Lower lobe of right lung (tissue), 2 donors: ENCODE data around the gene SCLY. TPM values are rescaled to one million over a fixed set of nuclear protein-coding genes. Genes with fewer than 3 reads are reported as not detected.

Source experiments
- ATAC-seq, 2 donors: fragments of 200-7000 bp; cut with Tn5 transposase; one replicate each; pipeline ENCODE4 v1.9.1; 2020 to 2022; ENCODE audit warnings: mild to moderate bottlenecking in 2 of 2, moderate library complexity in 2 of 2
- DNase-seq: peaks from one replicate; pipeline ENCODE4 v3.0.0-alpha.2; 2020
- H3K27ac ChIP-seq: fragments of 200-600 bp; one replicate; pipeline ENCODE4 v1.8.0; 2022
- H3K27me3 ChIP-seq: fragments of 200-600 bp; one replicate; pipeline ENCODE4 v1.8.0; 2022; ENCODE audit warnings: low read depth
- H3K36me3 ChIP-seq: fragments of 200-600 bp; one replicate; pipeline ENCODE4 v1.8.0; 2022; ENCODE audit warnings: mild to moderate bottlenecking
- H3K4me1 ChIP-seq: fragments of 200-600 bp; one replicate; pipeline ENCODE4 v1.8.0; 2022
- H3K4me3 ChIP-seq: fragments of 200-600 bp; one replicate; pipeline ENCODE4 v1.8.0; 2022; ENCODE audit warnings: mild to moderate bottlenecking
- H3K9me3 ChIP-seq: fragments of 200-600 bp; one replicate; pipeline ENCODE4 v1.8.0; 2022
- intact Hi-C: fragments of 100-400 bp; cut with DNase I; formaldehyde crosslinking; loops from one replicate; pipeline ENCODE4 v1.11.0; 2022
- total RNA-seq: library from RNA; stranded (reverse); fragmentation: NEBNext Ultra II Directional; extraction: Animal tissue kit (Norgen Biotek cat#: 25700); gene quantifications from one replicate; pipeline ENCODE4 v1.2.1, GENCODE V29; 2021
- TF ChIP-seq, protein P1 (sequence below): fragments of 200-600 bp; IDR thresholded peaks from one replicate; pipeline ENCODE4 v1.8.0; 2022; ENCODE audit warnings: antibody characterized with exemption, mild to moderate bottlenecking
- donor health status: DM: no; HTN: yes; CAD: no; lungs with severe emphysema.

SCLY gene
- total RNA-seq, 1 donor from 2014 or later: 12.4 TPM

DNA sequence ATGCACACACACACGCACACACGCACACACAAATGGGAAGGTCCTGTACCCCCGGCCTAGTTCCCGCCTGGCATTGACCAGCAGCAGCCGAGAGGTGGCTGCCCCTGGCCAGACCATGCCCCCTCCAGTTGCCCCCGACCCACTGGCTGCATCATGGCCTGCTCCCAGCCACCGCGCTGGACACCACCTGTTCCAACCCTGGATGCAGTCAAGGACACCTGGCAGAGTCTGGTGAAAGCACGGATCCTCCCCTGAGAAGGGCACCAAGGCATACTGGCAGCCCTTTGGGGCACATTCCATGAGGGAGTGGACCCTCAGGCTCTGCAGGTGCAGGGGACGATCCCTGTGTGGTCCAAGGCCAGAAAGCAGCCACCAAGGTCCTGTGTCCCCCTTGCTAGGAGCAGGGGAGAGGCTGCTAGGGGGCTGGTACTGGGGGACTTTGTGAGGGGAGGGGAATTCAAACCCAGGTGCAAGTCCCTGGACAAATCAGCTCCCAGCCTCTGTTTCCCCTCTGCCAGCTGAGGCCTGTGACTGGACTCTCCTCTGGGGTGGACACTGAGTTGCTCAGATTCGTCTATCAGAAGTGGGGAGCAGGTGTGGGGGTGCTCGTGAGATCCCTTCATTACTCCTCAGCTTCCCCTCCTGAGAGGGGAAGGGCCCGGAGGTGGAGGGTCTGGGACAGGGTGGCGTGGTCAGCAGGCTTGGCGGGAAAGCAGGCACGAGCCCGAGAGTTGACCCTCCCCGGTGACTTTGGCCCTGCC is 42.8 kb downstream of the SCLY start:
- Histone ChIP-seq H3K4me3 (no peak overlapping the region), H3K27me3 (no peaks in the 10 kb centered on the region), H3K4me1 (peaks cover 20% of the 10 kb centered on the region), H3K36me3 (no peaks in the 10 kb centered on the region), H3K9me3 (no peaks in the 10 kb centered on the region), H3K27ac (no peak overlapping the region)
- no peak for DNase-seq
- TF ChIP-seq, protein P1, sequence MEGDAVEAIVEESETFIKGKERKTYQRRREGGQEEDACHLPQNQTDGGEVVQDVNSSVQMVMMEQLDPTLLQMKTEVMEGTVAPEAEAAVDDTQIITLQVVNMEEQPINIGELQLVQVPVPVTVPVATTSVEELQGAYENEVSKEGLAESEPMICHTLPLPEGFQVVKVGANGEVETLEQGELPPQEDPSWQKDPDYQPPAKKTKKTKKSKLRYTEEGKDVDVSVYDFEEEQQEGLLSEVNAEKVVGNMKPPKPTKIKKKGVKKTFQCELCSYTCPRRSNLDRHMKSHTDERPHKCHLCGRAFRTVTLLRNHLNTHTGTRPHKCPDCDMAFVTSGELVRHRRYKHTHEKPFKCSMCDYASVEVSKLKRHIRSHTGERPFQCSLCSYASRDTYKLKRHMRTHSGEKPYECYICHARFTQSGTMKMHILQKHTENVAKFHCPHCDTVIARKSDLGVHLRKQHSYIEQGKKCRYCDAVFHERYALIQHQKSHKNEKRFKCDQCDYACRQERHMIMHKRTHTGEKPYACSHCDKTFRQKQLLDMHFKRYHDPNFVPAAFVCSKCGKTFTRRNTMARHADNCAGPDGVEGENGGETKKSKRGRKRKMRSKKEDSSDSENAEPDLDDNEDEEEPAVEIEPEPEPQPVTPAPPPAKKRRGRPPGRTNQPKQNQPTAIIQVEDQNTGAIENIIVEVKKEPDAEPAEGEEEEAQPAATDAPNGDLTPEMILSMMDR: no peak
- intact Hi-C loops: no loop called here
- no peak for ATAC-seq

DNA sequence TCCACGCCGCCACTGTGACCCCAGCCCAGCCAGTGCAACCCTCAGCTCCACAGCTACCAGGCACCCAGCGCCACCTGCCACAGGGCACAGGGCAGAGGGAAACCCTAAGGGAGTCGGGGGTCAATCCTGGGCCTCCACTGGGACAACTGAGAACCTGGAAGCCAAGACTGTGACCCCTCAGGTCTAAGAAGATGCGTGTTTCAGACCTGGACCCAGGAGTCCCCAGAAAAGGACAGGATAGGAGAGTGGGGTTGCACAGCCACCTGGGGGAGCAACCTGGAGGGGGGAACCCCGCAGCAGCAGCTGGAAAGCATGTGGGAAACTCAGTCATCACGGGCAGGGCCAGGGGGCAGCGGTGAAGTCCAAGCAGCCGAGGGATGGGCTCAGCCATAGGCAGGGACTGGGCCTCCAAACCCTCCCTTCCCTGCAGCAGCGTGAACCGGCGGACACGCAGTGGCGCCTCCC is 43.5 kb downstream of the SCLY start:
- no peak overlapping the region for H3K4me3 ChIP-seq
- no peak for ATAC-seq
- no peak overlapping the region for H3K27ac ChIP-seq
- intact Hi-C loops: no loop called here
- H3K9me3 ChIP-seq: no peaks in the 10 kb centered on the region
- DNase-seq: no peak
- no peaks in the 10 kb centered on the region for H3K36me3 ChIP-seq
- TF ChIP-seq, protein P1: no peak
- peaks cover 19% of the 10 kb centered on the region for H3K4me1 ChIP-seq
- no peaks in the 10 kb centered on the region for H3K27me3 ChIP-seq

DNA sequence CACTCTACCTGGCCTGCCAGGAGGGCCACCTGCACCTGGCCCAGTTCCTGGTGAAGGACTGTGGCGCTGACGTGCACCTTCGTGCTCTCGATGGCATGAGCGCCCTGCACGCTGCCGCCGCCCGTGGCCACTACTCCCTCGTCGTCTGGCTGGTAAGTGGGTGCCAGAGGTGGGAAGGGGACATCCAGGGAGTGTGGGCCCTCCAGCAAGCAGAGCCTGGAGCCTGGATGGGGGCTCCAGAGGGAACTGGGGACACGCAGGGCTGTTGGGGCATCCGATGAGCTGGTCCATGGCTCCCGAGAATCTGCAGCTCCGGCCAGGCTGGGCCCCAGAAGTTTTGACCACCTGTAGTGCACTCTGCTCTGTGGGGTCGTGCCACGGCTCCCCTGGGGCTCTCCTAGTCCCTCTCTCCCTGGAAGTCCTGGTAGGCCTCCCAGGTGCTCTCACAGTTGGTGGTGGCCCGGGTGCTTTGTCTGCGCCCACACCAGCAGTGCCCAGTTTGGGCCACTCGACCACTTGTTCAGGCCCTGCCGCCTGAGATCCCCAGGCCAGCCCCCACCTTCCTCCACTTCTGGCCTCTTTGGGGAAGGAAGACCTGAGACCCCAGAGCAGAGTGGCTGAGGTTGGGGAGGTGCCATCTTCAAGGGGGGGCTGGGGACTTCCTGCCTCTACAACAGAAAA is 44.0 kb downstream of the SCLY start:
- no peak for DNase-seq
- H3K36me3 ChIP-seq: no peaks in the 10 kb centered on the region
- no peak overlapping the region for H3K4me3 ChIP-seq
- H3K9me3 ChIP-seq: no peaks in the 10 kb centered on the region
- H3K27ac ChIP-seq: no peak overlapping the region
- peaks cover 13% of the 10 kb centered on the region for H3K4me1 ChIP-seq
- no peak for ATAC-seq
- TF ChIP-seq, protein P1: no peak
- H3K27me3 ChIP-seq: no peaks in the 10 kb centered on the region
- intact Hi-C loops: no loop called here

DNA sequence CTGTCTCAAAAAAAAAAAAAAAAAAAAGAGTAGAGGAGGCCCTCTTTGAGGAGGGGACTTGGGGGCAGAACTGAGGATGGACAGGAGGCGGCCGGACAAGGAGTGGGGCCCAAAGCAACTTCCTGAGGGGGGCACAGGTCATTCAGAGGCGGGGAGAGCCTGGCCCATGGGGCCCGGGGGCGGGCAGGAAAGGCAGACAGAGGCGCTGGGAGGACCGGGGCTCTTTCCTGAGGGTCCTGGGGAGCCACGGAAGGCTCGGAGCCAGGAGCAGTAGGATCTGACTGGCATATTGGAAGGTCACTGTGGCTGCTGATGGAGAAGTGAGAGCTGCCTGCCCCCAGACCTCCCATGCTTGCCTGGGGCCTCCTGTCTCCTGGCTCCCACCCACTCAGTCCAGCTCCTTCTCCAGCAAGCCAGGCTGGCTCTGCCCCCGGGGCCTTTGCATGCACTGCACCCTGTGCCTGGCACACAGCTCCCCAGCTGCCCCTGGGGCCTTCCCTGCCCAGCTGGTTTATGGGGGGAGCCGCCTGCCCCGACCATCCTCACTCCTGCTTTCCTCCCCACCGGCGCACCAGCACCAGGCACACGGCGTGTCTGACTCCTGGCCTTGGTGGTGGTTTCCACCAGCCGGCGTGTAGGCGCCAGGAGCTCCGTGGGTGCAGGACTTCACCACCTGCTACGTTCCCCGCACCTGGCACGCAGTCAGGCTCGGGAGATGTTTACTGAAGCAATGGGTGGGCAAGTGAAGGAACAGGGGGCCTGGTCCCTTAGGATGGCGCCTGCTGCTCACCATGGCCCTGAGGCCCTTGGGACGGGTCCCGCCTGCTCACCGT is 44.9 kb downstream of the SCLY start:
- DNase-seq (no peak), ATAC-seq (no peak)
- Histone ChIP-seq H3K4me3 (no peak overlapping the region), H3K4me1 (peaks cover 13% of the 10 kb centered on the region), H3K27ac (no peak overlapping the region), H3K9me3 (no peaks in the 10 kb centered on the region), H3K27me3 (no peaks in the 10 kb centered on the region), H3K36me3 (no peaks in the 10 kb centered on the region)
- TF ChIP-seq, protein P1: no peak
- intact Hi-C loops: no loop called here

DNA sequence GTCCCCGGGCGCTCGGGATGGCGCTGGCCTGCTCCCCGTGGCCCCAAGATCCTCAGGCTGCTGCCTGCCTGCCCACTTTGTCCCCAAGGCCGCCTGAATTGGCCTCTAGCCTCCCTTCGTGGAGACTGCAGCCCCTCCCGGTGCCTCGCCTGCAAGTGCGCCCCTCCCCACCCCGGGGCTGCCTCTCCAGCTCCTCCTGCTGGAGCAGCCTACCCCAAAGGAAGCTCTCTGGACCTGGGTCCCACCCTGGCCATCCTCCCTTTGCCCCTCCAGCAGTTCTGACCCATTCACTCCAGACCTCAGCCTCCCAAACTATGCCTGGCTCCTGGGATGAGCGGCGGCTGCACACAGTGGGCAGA is 45.5 kb downstream of the SCLY start:
- intact Hi-C loops: no loop called here
- Histone ChIP-seq H3K36me3 (no peaks in the 10 kb centered on the region), H3K4me3 (no peak overlapping the region), H3K27me3 (no peaks in the 10 kb centered on the region), H3K9me3 (no peaks in the 10 kb centered on the region), H3K4me1 (peaks cover 13% of the 10 kb centered on the region), H3K27ac (no peak overlapping the region)
- ATAC-seq (no peak), DNase-seq (no peak)
- TF ChIP-seq, protein P1: no peak
